Cerebellar nuclear complex (tissue), 1 donor: ENCODE results near the gene ZFR2.

Experiments used
- DNase-seq, 2 experiments: peaks; one replicate each; lab custom pipeline; 2025; lab: John Stamatoyannopoulos, UW

The ZFR2 gene

DNA sequence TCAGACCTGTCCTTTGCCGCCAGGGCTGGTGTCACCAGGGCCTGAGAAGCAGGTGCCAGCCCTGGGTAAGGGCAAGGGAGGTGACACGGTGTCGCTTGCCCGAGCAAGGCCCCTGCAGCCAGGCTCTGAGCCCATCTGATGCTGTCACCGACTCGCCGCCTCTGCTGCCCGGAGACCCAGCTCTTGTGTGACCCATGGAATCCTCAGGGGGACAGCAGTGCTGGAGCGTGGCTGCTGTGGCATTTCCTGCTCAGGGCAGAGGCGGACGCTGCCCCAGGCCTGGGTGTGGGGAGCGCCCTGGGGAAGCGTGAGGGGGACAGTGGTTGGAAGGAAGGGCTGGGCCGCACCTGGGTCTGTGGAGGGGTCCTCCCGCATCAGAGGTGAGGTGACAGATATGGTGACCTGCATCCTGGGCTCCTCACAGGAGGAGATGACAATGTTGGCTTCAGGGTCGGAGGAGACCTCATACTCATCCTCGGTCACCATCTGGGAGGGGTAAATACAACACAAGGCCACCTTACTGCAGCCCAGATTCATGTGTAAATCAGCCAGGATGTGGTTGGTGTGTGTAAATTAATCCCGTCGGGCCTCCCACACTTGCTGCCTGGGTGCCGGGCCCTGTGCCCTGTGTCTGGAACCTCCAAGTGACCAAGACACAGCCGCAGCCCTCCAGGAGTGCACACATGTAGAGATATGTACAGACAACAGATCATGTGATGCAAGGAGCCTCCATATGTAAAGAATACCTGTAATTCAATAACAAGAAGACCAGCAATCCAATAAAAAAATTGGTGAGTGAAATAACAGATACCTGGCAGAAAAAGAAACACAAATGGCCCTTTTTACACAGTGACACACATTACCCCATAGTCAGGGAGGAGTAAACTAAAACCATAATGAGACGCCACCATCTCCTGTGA, 55.1 kb downstream of the ZFR2 start:
- no peak for DNase-seq

DNA sequence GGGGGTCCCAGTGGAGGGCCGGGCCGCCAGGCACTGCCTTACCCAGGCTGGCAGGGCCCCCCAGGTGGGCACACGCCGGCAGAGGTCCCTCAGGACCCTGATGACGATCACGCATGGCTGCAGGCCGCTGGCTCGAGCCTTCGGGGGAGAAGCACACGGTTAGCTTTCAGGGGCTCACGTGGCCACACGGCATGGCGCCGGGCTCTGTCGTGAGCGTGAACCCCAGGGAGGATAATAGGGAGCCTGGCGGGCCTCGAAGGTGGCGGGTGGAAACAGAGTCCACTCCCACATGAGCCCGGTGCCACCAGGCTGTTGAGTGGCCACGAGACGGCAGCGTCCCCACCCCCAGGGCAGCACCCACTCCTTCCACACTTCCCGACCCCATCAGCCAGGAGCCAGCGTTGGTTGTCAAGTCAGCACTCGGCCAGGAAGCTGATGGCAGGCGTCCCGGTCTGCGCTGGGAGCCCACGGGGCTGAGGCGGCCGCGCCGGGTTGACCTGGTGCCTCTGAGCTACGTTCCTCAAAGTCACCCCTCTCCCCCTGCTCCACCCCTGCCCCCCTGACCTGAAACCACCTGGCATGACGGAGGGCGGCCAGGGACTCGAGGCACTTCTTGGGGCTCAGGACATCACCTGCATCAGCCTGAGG, 58.0 kb downstream of the ZFR2 start:
- DNase-seq, result no peak

DNA sequence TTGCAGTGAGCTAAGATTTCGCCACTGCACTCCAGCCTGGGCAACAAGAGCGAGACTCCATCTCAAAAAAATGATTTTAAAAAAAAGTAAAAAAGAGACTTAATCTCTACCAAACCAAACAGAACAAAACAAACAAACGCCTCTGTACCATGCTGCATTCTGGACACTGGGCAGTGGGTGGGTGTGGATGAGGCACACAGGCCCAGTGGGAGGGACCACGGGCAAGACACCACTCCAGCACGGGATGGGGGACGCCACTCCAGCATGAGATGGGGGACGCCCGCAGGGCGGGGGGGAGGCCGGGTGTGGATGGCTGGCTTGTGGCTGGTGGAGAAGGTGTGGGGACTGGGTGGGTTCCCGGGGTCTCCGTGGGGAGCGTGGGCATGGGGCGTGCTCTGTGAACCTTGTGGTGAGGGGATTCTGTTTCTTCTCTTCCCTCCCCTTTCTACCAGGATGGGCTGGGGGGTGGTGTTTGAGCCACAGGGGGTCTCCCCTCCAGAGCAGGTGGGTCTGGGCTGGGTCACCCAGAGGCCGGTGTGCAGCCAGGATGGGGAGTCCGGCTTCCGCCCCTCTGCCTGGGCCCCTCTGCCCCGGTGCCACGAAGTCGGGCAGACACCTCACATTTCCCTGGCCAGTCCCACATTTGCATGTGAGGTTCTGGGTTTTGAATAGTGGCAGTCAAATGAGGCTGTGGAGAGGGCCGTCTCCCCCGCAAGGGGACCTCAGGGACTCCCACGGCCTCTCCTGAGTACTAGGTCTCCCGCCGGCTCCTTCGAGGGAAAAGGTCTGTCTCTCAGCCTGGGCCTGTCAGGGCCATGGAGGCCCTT, 58.7 kb downstream of the ZFR2 start:
- no peak for DNase-seq

DNA sequence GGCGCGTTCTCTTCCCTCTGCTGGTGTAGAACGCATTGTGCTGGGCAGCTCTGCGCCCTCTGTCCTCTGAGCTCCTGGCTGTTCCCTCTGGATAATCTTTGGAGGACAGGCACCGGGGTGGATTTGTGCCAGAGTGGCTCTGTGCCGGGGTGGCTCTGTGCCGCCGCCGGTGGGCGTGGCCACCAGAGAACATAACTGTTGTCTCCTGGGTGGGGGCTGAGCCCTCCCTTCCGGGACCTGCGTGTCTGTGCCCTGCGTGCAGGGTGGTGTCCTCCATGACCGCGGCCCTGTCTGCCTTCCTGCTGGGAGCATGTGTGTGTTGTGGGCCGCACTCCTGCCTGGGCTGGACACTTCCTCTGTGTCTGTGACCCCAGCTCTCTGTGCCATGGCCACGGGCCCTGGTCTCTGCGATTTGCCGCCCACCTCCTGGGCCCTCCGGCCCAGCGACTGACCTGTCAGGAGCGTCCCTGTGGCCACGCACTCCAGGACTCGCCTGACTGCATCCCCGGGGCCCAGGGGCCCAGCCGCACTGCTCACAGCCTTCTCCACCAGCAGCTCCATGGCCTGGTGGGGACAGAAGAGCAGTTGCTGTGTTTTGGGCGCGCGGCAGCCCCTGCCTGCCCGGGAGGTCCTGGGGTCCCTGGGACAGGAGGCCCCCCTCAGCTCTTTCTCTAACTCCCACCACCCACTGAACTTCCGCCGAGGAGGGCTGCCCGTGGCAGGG, 60.3 kb downstream of the ZFR2 start:
- DNase-seq, result no peak

DNA sequence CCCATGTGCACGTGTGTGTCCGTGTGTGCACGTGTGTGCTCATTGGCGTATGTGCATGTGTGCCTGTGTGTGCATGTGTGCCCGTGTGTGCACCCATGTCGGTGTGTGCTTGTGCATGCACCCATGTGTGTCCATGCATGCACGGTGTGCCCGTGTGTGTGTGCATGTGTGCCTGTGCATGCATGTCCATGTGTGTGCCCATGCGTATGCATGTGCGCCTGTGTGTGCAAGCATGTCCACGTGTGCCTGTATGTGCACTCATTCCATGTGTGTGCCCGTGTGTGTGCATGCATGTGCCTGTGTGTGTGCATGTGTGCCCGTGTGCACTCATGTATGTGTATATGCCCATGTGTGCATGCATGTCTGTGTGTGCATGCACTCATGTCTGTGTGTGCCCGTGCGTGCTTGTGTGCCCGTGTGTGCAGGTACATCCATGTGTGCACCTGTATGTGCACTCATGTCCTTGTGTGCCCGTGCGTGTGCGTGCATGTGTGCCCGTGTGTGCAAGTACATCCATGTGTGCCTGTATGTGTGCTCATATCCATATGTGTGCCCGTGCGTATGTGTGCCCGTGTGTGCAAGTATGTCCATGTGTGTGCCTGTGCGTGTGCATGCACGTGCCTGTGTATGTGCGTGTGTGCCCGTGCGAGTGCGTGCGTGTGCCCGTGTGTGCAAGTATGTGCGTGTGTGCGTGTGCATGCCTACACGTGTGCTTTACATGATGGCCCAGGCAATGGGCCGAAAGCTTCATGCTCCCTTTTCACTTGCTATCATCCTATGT, 61.1 kb downstream of the ZFR2 start:
- no peak for DNase-seq

DNA sequence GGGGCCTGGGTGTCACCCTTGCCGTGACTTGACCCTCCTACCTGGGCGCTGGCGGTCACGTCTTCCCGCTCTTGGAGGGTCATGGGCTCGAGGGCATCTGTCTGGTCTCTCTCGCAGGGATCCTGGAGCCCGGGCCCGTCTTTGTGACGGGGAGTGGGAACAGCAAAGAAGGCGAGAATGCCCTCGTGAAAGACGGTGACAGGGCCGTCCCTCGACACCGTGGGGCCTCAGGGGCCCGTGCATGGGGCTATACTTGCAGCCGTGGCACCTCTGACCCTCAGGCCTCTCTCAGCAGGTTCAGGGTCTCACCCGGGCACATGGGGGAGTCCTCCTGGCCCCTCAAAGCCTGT, 61.7 kb downstream of the ZFR2 start:
- DNase-seq, result no peak

DNA sequence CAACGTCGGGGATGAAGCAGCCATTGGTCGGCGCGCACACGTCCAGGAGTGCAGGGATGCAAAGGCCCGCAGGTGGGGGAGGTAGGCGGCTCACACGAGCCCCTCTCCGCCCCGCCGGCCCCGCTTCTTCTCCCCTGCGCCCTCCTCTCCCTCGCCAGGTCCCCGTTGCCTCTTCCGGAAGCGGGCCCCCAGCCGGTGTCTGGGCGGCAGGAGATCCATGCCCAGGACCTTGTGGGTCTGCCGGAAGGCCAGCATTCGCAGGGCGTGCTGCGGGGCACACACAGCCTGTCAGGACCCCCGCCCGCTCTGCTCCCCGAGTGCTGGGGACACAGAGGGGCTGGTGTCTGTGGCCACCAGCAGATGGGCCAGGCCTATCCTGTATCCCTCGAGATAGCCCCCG, 63.0 kb downstream of the ZFR2 start:
- no peak for DNase-seq

DNA sequence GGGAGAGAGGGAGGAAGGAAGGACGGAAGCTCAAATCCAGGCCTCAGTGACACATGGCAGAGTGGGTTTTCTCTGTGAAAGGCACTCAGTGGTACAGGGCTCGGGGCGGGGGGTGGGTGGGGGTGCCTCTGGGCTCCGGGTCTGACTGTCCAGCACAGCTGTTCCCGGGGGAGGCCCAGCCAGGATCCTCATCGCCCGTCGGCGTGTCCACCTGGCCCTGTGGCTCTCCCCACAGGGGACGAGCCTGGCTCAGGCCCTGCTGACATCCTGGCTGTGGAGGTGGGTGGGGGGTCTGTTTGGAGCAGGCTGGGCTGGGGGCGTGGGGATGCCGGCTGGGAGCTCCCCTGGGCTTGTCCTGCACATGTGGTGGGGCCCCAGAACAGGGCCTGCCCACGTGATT, 64.4 kb downstream of the ZFR2 start:
- no peak for DNase-seq

DNA sequence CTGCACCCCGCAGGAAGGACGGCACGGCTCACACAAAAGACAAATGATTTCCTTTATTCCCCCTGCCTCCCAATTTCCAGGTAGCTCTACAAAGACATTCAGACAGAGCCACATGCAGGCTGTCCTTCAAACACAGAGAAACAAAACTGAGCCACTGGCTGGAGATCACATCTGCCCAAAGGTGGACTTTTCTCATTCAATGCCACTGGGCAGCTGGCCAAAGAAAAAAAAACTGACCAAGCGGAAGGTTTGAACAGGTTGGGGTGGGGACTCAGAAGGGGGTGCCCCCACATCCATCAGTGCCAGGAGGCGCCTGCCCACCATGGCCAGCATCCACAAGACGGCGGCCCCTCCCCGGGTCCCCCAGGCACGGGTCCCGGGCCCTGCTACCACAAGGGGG, 64.9 kb downstream of the ZFR2 start:
- no peak for DNase-seq

DNA sequence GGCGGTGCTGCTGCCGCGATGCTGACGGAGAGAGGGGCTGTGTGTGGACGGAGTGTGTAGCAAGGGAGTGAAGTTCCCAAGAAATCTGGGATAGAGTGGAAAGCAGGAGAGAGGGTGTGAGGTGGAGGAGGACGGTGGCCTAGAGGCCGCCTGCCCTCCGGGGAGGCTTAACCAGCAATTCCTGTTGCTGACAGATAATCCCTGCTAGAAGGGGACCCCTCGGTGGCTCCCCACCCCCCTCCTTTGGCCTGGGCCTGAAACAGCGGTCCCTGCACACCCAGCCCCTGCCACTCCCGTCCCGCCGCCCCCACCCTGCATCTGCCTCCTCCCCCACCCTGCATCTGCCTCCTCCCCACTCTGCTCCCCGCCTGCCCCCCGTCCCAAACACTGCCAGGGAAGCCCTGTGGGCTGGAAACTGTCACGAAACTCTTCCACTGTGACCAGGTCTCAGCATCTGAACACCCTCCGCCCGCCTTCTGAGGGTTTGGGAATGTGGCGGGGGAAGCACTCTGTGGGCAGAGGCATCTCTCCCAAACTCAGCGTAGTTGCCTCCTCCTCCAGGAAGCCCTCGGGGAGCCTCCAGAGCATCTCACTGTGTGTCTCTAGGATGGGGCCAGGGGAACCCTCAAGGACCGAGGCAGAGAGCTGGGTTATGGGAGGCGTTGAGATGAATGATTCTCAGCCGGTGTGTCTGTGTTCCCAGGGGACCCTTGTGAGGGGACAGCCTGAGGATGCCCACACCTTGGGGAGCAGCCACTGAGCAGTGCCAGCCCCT, 65.5 kb downstream of the ZFR2 start:
- no peak for DNase-seq

DNA sequence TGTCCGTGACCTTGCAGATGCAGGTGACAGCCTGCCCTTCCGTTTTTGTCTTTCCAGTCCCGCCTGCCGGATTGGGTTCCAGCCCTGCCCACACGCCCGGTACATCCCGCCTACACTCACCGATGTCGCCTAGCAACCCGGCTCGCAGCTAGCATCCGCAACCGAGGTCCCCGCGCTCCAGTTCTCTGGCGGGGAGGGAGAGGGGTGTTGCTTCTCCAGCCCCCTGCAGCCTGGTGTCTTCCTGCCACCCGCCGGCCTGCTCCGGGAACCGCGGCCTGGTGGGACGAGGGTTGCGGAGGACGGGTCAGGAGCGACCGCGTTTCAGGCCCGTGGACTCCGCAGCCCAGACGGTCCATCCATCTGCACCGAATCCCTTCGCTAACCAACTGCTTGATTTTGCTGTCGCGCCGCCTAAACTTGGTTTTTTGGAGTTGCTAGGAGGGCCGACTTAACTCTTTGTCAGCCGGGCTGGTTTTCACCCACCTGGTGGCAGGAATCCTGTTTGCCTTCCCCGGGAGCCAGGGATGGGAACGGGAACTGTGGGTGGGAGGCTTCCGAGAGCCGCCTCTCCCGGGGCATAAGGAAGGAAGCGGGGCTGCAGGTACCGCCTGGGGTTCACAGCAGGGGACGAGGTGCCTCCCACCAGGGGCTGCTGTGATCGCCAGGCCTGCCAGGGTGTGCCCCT, 67.3 kb downstream of the ZFR2 start:
- DNase-seq, result no peak

DNA sequence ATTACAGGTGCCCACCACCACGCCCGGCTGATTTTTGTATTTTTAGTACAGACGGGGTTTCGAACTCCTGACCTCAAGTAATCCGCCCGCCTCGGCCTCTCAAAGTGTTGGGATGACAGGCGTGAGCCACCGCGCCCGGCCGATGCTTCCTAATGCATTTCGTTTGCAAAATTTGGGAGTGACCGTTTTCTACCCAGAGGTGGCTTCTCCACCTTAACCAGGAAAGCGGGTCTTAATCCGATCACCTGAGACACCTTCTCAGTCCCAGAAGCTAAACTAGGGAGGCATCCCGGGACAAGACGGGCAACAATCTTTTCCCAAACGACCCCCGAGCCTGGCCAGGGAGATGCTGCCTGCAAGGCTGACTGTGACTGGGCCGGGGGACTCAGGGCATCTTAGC, 67.8 kb downstream of the ZFR2 start:
- DNase-seq, result no peak

DNA sequence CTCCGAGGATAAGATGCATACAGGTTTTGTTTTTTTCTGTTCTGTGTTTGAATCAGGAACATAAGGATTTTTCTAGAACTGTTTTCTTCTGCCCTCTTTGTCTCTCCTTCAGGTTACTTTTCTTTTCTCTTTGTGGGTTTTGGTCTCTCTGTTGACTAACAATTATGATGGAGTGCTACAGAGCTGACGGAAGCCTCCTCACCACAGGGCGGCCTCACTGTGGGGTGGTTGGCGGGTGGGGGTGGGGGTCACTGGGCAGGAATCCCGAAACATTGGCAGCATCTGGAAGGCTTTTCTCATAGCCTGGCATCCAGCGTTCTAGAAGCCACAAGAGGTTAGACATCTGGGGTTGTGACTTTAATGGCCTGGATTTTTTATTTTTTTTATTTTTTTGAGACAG, 70.7 kb downstream of the ZFR2 start:
- DNase-seq, result no peak

DNA sequence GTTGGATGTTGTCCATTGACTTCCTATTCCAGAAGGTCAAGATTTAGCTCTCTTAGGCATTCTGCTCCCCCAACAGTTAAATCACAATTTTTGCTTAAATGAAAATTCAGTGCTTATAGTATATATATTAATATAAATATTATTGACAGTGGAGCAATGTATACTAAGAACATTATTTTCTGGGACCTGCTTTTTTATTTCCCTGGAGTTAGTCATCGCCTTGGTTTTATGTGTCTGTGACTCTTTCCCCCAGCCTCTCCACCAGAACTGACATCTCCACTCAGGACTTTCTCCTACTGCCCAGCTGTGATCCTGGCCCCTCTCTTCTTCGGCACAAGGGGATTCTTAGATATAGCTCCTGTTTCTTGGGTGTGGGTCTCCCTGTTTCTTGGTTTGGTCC, 72.5 kb downstream of the ZFR2 start:
- no peak for DNase-seq

DNA sequence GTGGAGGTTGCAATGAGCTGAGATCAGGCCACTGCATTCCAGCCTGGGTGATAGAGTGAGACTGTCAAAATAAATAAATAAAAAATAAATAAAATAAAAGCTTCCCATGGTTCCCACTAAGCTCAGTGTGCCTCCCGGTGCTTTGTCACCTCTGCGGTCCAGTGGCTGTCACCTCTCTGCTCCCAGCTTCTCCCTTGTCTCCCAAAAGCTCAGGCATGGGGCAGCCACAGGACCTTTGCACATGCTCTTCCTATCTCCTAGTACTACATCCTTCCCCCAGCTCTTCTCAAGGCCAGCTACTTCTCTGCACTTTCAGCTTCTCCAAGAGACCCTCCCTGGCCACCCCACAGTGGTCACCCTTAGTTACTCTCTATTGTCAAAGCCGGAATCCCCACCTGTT, 75.0 kb downstream of the ZFR2 start:
- no peak for DNase-seq

DNA sequence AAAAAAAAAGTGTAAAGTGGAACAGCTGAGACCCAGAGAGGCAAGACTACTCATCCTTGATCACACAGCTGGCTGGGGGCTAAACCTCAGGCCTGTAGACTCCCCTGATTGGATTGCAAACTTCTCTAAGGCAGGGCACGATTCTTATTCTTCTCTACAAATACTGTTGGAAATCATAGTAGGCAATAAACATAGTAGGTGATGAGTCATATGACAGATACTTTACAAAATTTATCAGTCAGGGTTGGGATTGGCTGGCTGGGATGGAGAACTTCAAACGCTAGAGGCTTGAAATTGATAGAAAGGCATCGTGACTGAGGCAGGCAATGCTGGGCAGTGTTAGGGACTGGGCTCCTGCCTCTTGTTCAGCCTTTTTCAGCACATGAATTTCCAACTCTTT, 76.7 kb downstream of the ZFR2 start:
- no peak for DNase-seq

DNA sequence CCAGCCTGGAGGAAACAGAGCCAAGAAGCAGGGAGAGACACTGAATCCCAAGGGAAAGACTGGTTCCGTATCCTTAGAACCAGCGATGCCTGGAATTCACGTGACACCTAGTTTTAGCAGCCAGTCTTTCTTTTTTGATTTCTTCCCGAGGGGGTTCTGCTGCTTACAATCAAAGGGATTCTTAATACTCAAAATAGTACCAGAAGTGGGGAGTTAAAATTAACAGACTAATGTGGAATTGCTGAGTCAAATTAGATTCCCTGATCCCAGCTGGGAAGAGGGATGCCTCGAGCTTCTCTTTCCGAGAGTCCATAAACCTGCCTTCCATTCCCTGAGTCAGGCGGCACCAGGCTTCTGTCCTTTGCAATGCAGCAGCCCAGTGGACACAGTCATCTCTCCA, 77.9 kb downstream of the ZFR2 start:
- no peak for DNase-seq

DNA sequence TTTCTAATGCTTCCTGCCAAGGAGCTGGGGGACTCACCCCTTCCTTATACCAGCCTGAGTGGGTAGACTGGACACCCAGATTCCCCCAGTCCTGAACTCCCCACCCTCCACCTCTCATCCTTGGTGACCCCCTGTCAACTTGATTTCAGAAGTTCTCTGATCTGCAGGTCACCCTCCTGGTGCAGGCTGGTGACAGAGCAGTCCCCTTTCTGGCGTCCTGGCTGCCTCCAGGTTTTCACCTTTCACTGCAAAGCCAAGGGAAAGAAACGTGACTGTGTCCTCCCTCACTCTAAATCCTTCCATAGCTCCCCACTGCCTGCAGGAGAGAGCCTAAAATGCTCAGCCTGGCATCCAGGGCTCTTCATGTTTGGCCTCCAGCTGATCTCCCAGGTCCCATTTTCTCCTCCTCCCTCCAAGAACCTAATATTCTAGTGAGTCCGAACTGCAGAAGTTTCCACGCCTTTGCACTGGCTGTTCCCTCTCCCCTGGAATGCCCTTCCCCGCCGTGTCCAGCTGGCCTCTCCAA, 78.6 kb downstream of the ZFR2 start:
- DNase-seq, result no peak

DNA sequence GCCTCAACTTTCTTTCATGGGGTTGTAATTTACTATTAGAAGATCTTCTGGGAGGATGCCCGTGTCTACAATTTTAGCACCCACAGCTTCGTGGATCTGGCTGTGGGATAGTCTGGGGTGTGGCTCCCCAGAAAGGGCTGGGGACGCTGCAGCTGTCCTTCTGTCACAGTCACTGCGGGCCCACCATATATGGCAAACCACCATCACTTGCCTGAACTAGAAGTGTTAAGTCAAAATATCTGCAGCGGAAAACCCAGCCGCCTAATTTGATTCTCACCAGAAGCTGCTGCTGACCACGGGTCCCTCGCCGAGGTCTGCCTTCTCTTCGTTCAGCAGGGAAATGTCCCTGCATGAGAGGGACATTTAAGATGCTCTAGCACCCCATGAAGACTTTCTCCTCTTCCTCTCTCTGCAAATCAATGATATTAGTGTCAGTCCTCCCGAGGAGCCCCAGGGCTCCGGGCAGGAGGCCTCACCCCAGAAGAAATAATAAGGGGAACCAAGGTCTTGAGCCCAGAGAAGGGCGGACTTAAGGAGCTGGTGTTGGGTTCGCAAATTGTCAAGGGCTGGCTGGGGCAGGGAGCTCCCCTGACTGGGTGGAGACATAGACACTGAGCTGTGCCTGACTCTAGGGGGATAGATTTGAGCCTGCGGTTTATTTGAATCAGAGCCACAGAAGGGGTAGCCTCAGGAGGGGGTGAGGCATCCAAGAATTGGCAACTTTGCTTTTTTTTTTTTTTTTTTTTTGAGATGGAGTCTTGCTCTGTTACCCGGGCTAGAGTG, 79.7 kb downstream of the ZFR2 start:
- DNase-seq, result no peak
